Right lobe of liver (tissue), 6 donors: ENCODE data around the gene PLCB4. TPM values are rescaled to one million over a fixed set of nuclear protein-coding genes. Genes with fewer than 3 reads are reported as not detected.

ENCODE experiments used
- ATAC-seq, 4 donors: fragments of 200-7000 bp; cut with Tn5 transposase; one replicate each; pipeline ENCODE4 v1.9.1; 2020; ENCODE audit warnings: mild to moderate bottlenecking in 4 of 4, moderate library complexity in 4 of 4
- DNase-seq, 3 donors: peaks; one replicate each; pipeline ENCODE4 v3.0.0-alpha.2; 2020
- H3K27ac ChIP-seq, 3 donors: fragments of 200-600 bp; one replicate each; pipeline ENCODE4 v1.8.0; 2022
- H3K27me3 ChIP-seq, 2 donors: fragments of 200-600 bp; one replicate each; pipeline ENCODE4 v1.8.0; 2022
- H3K36me3 ChIP-seq, 4 donors: fragments of 200-600 bp; sonication (generic) in 1 of 4; one replicate each; pipeline versions ENCODE4 v1.5.1 to v1.8.0; 2017 to 2022; ENCODE audit warnings: control low read depth in 1 of 4
- H3K4me1 ChIP-seq, 4 donors: fragments of 200-600 bp; sonication (generic) in 1 of 4; one replicate each; pipeline versions ENCODE4 v1.5.1 to v1.8.0; 2017 to 2022; ENCODE audit warnings: control low read depth in 1 of 4
- H3K4me3 ChIP-seq, 3 donors: fragments of 200-600 bp; one replicate each; pipeline ENCODE4 v1.8.0; 2022
- H3K9me3 ChIP-seq, 4 donors: fragments of 200-600 bp; sonication (generic) in 1 of 4; one replicate each; pipeline versions ENCODE4 v1.5.1 to v1.8.0; 2017 to 2022; ENCODE audit warnings: control low read depth in 1 of 4
- POLR2A ChIP-seq: fragments of 450-650 bp; IDR thresholded peaks from one replicate; pipeline ENCODE4 v1.6.1; 2017; ENCODE audit warnings: antibody characterized with exemption, mild to moderate bottlenecking
- WGBS: methylation state at CpG from one replicate; pipeline ENCODE4 v1.1.6; 2018; ENCODE audit warnings: low coverage, low lambda C conversion rate; ENCODE audit not compliant: insufficient coverage; ENCODE audit errors: missing lambda C conversion rate; 5-methylcytosine and 5-hydroxymethylcytosine counted together
- intact Hi-C, 2 donors: fragments of 100-400 bp; cut with DNase I; formaldehyde crosslinking; loops; one replicate each; pipeline versions ENCODE4 v1.11.2 to v1.14.1; 2022
- total RNA-seq, 6 experiments: library from RNA; depleted of rRNA in 2 of 6; stranded (reverse); fragments of >200 nt in 2 of 6; fragmentation: NEBNext Ultra II Directional in 3 of 6; extraction: Animal tissue kit (Norgen Biotek cat#: 25700) in 3 of 6; gene quantifications; one replicate each; pipeline versions ENCODE4 v1.1.0 to v1.2.4, GENCODE V29; 2016 to 2023
- TF ChIP-seq, protein P1 (sequence below), 4 donors: fragments of 200-600 bp in 3 of 4; fragments of 450-650 bp in 1 of 4; IDR thresholded peaks; one replicate each; pipeline versions ENCODE4 v1.5.1 to v1.8.0; 2016 to 2022; ENCODE audit warnings: antibody characterized with exemption in 4 of 4, mild to moderate bottlenecking in 2 of 4
- donor health status: DM: no; HTN: yes; CAD: no.
- donor health status: DM: no; HTN: no; CAD: no.
- donor health status: DM: no; HTN: no; CAD: no.
- donor health status: DM: no; HTN: yes; CAD: no.
- donor health status: DM: no; HTN: yes; CAD: no.

Gene PLCB4
- total RNA-seq, 6 experiments from 2014 or later, result 0.04 to 0.20 (median 0.15) TPM

- Histone ChIP-seq H3K4me3 (no peak within 1 kb of the TSS), H3K9me3 (no peaks in the 10 kb centered on the region), H3K4me1 (no peaks in the 10 kb centered on the region), H3K27ac (no peak within 1 kb of the TSS), H3K27me3 (peaks cover 4 to 6% of the 10 kb centered on the region in 2 donors), H3K36me3 (no peaks in the 10 kb centered on the region)
- ATAC-seq (peak in 3 of 4 donors; percentile 22 to 36 (median 26)), DNase-seq (peak in 1 of 3 donors; percentile 23)
- TF ChIP-seq, protein P1, sequence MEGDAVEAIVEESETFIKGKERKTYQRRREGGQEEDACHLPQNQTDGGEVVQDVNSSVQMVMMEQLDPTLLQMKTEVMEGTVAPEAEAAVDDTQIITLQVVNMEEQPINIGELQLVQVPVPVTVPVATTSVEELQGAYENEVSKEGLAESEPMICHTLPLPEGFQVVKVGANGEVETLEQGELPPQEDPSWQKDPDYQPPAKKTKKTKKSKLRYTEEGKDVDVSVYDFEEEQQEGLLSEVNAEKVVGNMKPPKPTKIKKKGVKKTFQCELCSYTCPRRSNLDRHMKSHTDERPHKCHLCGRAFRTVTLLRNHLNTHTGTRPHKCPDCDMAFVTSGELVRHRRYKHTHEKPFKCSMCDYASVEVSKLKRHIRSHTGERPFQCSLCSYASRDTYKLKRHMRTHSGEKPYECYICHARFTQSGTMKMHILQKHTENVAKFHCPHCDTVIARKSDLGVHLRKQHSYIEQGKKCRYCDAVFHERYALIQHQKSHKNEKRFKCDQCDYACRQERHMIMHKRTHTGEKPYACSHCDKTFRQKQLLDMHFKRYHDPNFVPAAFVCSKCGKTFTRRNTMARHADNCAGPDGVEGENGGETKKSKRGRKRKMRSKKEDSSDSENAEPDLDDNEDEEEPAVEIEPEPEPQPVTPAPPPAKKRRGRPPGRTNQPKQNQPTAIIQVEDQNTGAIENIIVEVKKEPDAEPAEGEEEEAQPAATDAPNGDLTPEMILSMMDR (IDR thresholded peaks at IDR 0.05), result no peak
- TF ChIP-seq POLR2A, result no peak
- WGBS, result 0% methylated on average over 25 of the region's 38 CpGs
- intact Hi-C loops, result no loop called here
These were observed 445.8 kb downstream of the PLCB4 start, which contains the start of gene LAMP5 for GRCh38 chr20:9514461-9515213. Gene LAMP5, plus strand, starts transcription at chr20:9514590. Its CDS starts 263 bp downstream, at chr20:9514853.

GRCh38 chr20:9515214-9515585 lies 446.3 kb downstream of the PLCB4 start:
- no peak for TF ChIP-seq POLR2A
- TF ChIP-seq, protein P1 (IDR thresholded peaks at IDR 0.05), result no peak
- DNase-seq (no peak), ATAC-seq (no peak)
- intact Hi-C loops, result no loop called here
- no peaks in the 10 kb centered on the region for H3K36me3 ChIP-seq
- WGBS, result 3% methylated on average over 13 of the region's 13 CpGs
- H3K4me3 ChIP-seq, result no peak overlapping the region
- H3K4me1 ChIP-seq, result no peaks in the 10 kb centered on the region
- no peak overlapping the region for H3K27ac ChIP-seq
- H3K9me3 ChIP-seq, result no peaks in the 10 kb centered on the region
- peaks cover 4 to 6% of the 10 kb centered on the region in 2 donors for H3K27me3 ChIP-seq

- intact Hi-C loops, result no loop called here
- Histone ChIP-seq H3K27ac (no peak overlapping the region), H3K4me3 (no peak overlapping the region), H3K36me3 (no peaks in the 10 kb centered on the region), H3K27me3 (peaks cover 4 to 6% of the 10 kb centered on the region in 2 donors), H3K9me3 (no peaks in the 10 kb centered on the region), H3K4me1 (no peaks in the 10 kb centered on the region)
- no peak for ATAC-seq
- no peak for TF ChIP-seq POLR2A
- TF ChIP-seq, protein P1 (IDR thresholded peaks at IDR 0.05), result no peak
- DNase-seq, result no peak
- WGBS, result 4% methylated on average over 20 of the region's 38 CpGs
These were observed 446.9 kb downstream of the PLCB4 start for GRCh38 chr20:9515741-9516233.

- Histone ChIP-seq H3K4me3 (no peak overlapping the region), H3K4me1 (no peaks in the 10 kb centered on the region), H3K36me3 (no peaks in the 10 kb centered on the region), H3K9me3 (no peaks in the 10 kb centered on the region), H3K27me3 (peaks cover 3 to 6% of the 10 kb centered on the region in 2 donors), H3K27ac (no peak overlapping the region)
- TF ChIP-seq POLR2A, result no peak
- TF ChIP-seq, protein P1 (IDR thresholded peaks at IDR 0.05), result no peak
- intact Hi-C loops, result no loop called here
- 5% methylated on average over 19 of the region's 28 CpGs for WGBS
- DNase-seq (no peak), ATAC-seq (no peak)
These were observed 447.5 kb downstream of the PLCB4 start for GRCh38 chr20:9516234-9516871.
